OCI-LY7 (cell line): ENCODE data around the gene PLPPR2. TPM values are rescaled to one million over a fixed set of nuclear protein-coding genes. Genes with fewer than 3 reads are reported as not detected.

Source experiments
- BruUV-seq: library from RNA; stranded (reverse); fragments of 400-500 nt; replicated peaks from 2 replicates; lab custom pipeline; 2021; lab: Mats Ljungman, UMichigan
- CTCF ChIA-PET: fragments of 300-600 bp; sonication (Branson Sonifier 250); formaldehyde crosslinking; loops from one replicate; lab custom pipeline; 2022; ENCODE audit warnings: antibody characterized with exemption; ENCODE audit not compliant: unreplicated experiment; lab: Charles Lee
- POLR2A ChIA-PET: fragments of 300-600 bp; sonication (Branson Sonifier 250); formaldehyde crosslinking; loops from one replicate; lab custom pipeline; 2022; ENCODE audit warnings: antibody characterized with exemption; lab: Charles Lee
- DNase-seq: peaks from one replicate; pipeline ENCODE4 v3.0.0-alpha.2; 2015; ENCODE audit warnings: low spot score
- H2AFZ ChIP-seq: fragments of 200-600 bp; sonication (generic), shearing (Covaris generic); 2 replicates; pipeline ENCODE4 v1.6.1; 2014; ENCODE audit warnings: mild to moderate bottlenecking, antibody characterized with exemption, low read length, moderate library complexity
- H3K27ac ChIP-seq: fragments of 200-600 bp; sonication (generic); 2 replicates; pipeline ENCODE4 v1.5.1; 2014; ENCODE audit warnings: mixed run types, low read depth, mild to moderate bottlenecking, moderate library complexity, low read length, inconsistent platforms; ENCODE audit not compliant: poor library complexity, severe bottlenecking
- H3K36me3 ChIP-seq: fragments of 200-600 bp; sonication (generic); 2 replicates; pipeline ENCODE4 v1.6.1; 2014; ENCODE audit warnings: mild to moderate bottlenecking, antibody characterized with exemption, low read length, moderate library complexity, mixed read lengths; ENCODE audit not compliant: insufficient read depth
- H3K4me1 ChIP-seq: fragments of 200-600 bp; sonication (generic); 2 replicates; pipeline ENCODE4 v1.5.1; 2014; ENCODE audit warnings: mild to moderate bottlenecking, low read length; ENCODE audit not compliant: insufficient read depth, poor library complexity, severe bottlenecking
- H3K4me2 ChIP-seq: fragments of 200-600 bp; sonication (generic); 2 replicates; pipeline ENCODE4 v1.6.1; 2014; ENCODE audit warnings: mild to moderate bottlenecking, low read length
- H3K4me3 ChIP-seq: fragments of 200-600 bp; sonication (generic); 2 replicates; pipeline ENCODE4 v1.5.1; 2014; ENCODE audit warnings: mild to moderate bottlenecking, low read depth, low read length; ENCODE audit not compliant: poor library complexity, severe bottlenecking
- H3K79me2 ChIP-seq: fragments of 200-600 bp; sonication (generic); 2 replicates; pipeline ENCODE4 v1.6.1; 2016; ENCODE audit warnings: low read depth, mild to moderate bottlenecking, low read length, moderate library complexity, mixed read lengths; ENCODE audit not compliant: insufficient read depth
- H3K9me2 ChIP-seq: fragments of 200-600 bp; sonication (generic); 2 replicates; pipeline ENCODE4 v1.6.1; 2016; ENCODE audit warnings: mild to moderate bottlenecking, low read length, mixed read lengths; ENCODE audit not compliant: insufficient read depth
- H3K9me3 ChIP-seq: fragments of 200-600 bp; sonication (generic); 2 replicates; pipeline ENCODE4 v1.6.1; 2014; ENCODE audit warnings: mild to moderate bottlenecking, mixed run types, low read length, mixed read lengths
- H4K20me1 ChIP-seq: fragments of 200-600 bp; sonication (generic); 2 replicates; pipeline ENCODE4 v1.6.1; 2014; ENCODE audit warnings: mild to moderate bottlenecking, antibody characterized with exemption, low read length, moderate library complexity, mixed read lengths; ENCODE audit not compliant: insufficient read depth
- CTCF ChIP-seq: fragments of 200-600 bp; sonication (generic); conservative IDR thresholded peaks from 2 replicates; pipeline ENCODE4 v1.5.1; 2014; ENCODE audit warnings: mild to moderate bottlenecking, antibody characterized with exemption, low read length, moderate library complexity, mixed read lengths
- EZH2phosphoT487 ChIP-seq: fragments of 200-600 bp; sonication (generic); IDR thresholded peaks from 2 replicates; pipeline ENCODE4 v1.6.1; 2018; ENCODE audit warnings: low read depth, borderline replicate concordance, mild to moderate bottlenecking, mixed run types, antibody characterized with exemption, low read length, moderate library complexity, mixed read lengths
- intact Hi-C: fragments of 100-400 bp; cut with micrococcal nuclease; formaldehyde crosslinking; loops from one replicate; pipeline ENCODE4 v1.10.0; 2022; ENCODE audit not compliant: unreplicated experiment
- total RNA-seq, 2 experiments: library from RNA; depleted of rRNA in 1 of 2; stranded (reverse); fragments of >200 nt in 1 of 2; shearing (Covaris generic) in 1 of 2; gene quantifications; 2 replicates each; pipeline ENCODE4 v1.2.3, GENCODE V29; 2014 to 2022

Gene PLPPR2
- total RNA-seq, 2 experiments from 2014 or later: 0.88 to 3.6 TPM

GRCh38 chr19:11365557-11366117, 10.4 kb downstream of the PLPPR2 start:
- H2AFZ ChIP-seq: no peak overlapping the region
- no peaks in the 10 kb centered on the region for H3K79me2 ChIP-seq
- TF ChIP-seq EZH2phosphoT487: no peak
- no peak for TF ChIP-seq CTCF
- no peak for DNase-seq
- no peaks in the 10 kb centered on the region for H3K9me2 ChIP-seq
- no peak overlapping the region for H3K4me3 ChIP-seq
- H3K27ac ChIP-seq: no peak overlapping the region
- CTCF ChIA-PET: no interaction called here
- no TSS peak for BruUV-seq
- intact Hi-C loops: no loop called here
- no peaks in the 10 kb centered on the region for H4K20me1 ChIP-seq
- H3K4me2 ChIP-seq: no peak overlapping the region
- no peaks in the 10 kb centered on the region for H3K9me3 ChIP-seq
- peaks cover 5% of the 10 kb centered on the region for H3K36me3 ChIP-seq
- no peaks in the 10 kb centered on the region for H3K4me1 ChIP-seq
- POLR2A ChIA-PET: interaction anchor here (0.6 kb wide), 1 partner anchor 75 kb away, joined by 3 read pairs; no protein-coding TSS in a partner anchor

GRCh38 chr19:11367528-11367927, 12.3 kb downstream of the PLPPR2 start:
- Histone ChIP-seq H4K20me1 (no peaks in the 10 kb centered on the region), H3K4me2 (no peak overlapping the region), H2AFZ (no peak overlapping the region), H3K4me3 (no peak overlapping the region), H3K9me3 (no peaks in the 10 kb centered on the region), H3K9me2 (no peaks in the 10 kb centered on the region), H3K4me1 (no peaks in the 10 kb centered on the region), H3K79me2 (no peaks in the 10 kb centered on the region), H3K27ac (no peak overlapping the region), H3K36me3 (peaks cover 5% of the 10 kb centered on the region)
- POLR2A ChIA-PET: no interaction called here
- no TSS peak for BruUV-seq
- no peak for DNase-seq
- TF ChIP-seq CTCF (no peak), EZH2phosphoT487 (no peak)
- intact Hi-C loops: no loop called here
- CTCF ChIA-PET: no interaction called here

GRCh38 chr19:11370744-11371143, 15.5 kb downstream of the PLPPR2 start:
- Histone ChIP-seq H3K4me2 (no peak overlapping the region), H4K20me1 (no peaks in the 10 kb centered on the region), H3K79me2 (peaks cover 3% of the 10 kb centered on the region), H3K9me3 (no peaks in the 10 kb centered on the region), H3K4me3 (no peak overlapping the region), H2AFZ (no peak overlapping the region), H3K9me2 (no peaks in the 10 kb centered on the region), H3K4me1 (peaks cover 13% of the 10 kb centered on the region), H3K27ac (no peak overlapping the region), H3K36me3 (peaks cover 7% of the 10 kb centered on the region)
- ChIA-PET CTCF (no interaction called here), POLR2A (no interaction called here)
- BruUV-seq: no TSS peak
- intact Hi-C loops: no loop called here
- DNase-seq: no peak
- TF ChIP-seq EZH2phosphoT487 (no peak), CTCF (no peak)
